Activated CD8-positive, alpha-beta memory T cell treated with anti-CD3 and anti-CD28 coated beads, Interleukin-2, amount 10 ng/mL, durations not matched to agents 7 days and 5 days (primary cell): ENCODE data around the gene USP27X. TPM values are rescaled to one million over a fixed set of nuclear protein-coding genes. Genes with fewer than 3 reads are reported as not detected.

Experiments used
- ATAC-seq: fragments of 150-1000 bp; cut with Tn5 transposase; one replicate; pipeline ENCODE4 v1.10.0; 2021; ENCODE audit warnings: moderate library complexity
- CTCF ChIA-PET: fragments of 350-600 bp; sonication (Branson Sonifier 250); formaldehyde crosslinking; loops from one replicate; lab custom pipeline; 2021; ENCODE audit warnings: antibody characterized with exemption; lab: Charles Lee
- DNase-seq: peaks from one replicate; pipeline ENCODE4 v3.0.0-alpha.2; 2020
- H3K27ac Mint-ChIP-seq: one replicate; pipeline ENCODE4 v1.8.0; 2021; ENCODE audit warnings: mild to moderate bottlenecking, mixed read lengths
- H3K27me3 Mint-ChIP-seq: one replicate; pipeline ENCODE4 v1.8.0; 2021; ENCODE audit warnings: mixed read lengths
- H3K36me3 Mint-ChIP-seq: one replicate; pipeline ENCODE4 v1.8.0; 2021; ENCODE audit warnings: mild to moderate bottlenecking, mixed read lengths
- H3K4me1 Mint-ChIP-seq: one replicate; pipeline ENCODE4 v1.8.0; 2021; ENCODE audit warnings: mixed read lengths
- H3K4me3 Mint-ChIP-seq: one replicate; pipeline ENCODE4 v1.8.0; 2021; ENCODE audit warnings: mild to moderate bottlenecking, moderate library complexity, mixed read lengths
- H3K9me3 Mint-ChIP-seq: one replicate; pipeline ENCODE4 v1.8.0; 2022; ENCODE audit warnings: low read depth, mixed read lengths
- total RNA-seq, 2 experiments: library from RNA; stranded (reverse); gene quantifications; one replicate each; pipeline ENCODE4 v1.2.3, GENCODE V29; 2021

USP27X gene
- total RNA-seq, 2 experiments from 2014 or later = 1.0 to 1.7 TPM

DNA sequence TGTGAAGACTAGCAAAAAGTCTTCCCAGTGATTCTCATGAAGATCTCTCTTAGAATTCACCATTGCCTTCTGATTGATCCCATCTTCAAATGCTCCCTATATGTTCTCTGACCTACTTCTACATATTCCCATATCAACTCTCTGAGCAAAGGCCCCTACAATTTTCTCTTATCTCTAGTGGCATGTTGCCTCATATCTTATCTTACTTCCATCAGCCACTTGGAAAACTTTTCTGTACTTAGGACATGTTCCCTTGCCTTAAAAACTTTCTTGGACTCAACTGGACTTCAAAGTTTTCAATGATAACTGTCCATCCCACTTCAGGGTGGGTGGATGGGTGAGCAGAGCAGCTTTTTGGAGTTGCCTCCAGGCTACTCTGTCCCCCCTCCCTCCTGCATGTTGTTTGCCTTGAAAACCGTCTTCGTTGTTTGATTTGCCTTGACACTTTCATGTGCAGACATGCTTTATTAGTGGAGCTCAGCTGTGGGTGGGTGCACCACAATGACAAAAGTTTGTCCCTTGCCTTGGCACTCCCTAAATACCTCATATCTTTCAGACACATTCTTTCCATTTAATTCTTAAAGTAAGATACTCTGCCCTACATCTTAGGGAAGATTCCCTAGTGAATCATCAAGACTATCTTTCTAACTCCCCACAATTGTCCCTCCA, 18.3 kb upstream of the USP27X start:
- peaks cover 5% of the 10 kb centered on the region for H3K27me3 Mint-ChIP-seq
- no peak overlapping the region for H3K27ac Mint-ChIP-seq
- no peaks in the 10 kb centered on the region for H3K9me3 Mint-ChIP-seq
- no peaks in the 10 kb centered on the region for H3K4me1 Mint-ChIP-seq
- DNase-seq (no peak), ATAC-seq (no peak)
- H3K4me3 Mint-ChIP-seq = no peak overlapping the region
- CTCF ChIA-PET = no interaction called here
- H3K36me3 Mint-ChIP-seq = no peaks in the 10 kb centered on the region

DNA sequence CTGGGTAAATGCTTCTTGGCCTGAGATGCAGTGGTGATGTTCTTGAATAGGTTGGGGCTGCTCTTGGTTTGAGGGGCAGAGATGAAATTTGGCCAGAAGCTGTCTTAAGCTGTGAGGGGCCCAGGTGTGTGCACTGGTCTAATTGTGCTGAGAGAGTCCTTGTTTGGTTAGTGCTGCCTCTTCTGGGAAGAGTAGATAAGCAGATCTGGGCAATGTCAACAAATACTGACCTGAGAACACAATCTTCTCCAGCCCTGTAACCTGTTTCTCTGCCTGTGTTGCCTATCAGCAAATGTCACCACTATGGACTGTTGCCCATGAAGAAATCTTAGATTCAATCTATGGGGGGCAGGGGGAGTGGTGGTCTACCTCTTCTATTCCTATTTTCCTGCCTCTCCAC, 17.2 kb upstream of the USP27X start:
- Mint-ChIP-seq H3K27ac (no peak overlapping the region), H3K9me3 (no peaks in the 10 kb centered on the region), H3K4me1 (no peaks in the 10 kb centered on the region), H3K4me3 (no peak overlapping the region), H3K27me3 (peaks cover 2% of the 10 kb centered on the region), H3K36me3 (no peaks in the 10 kb centered on the region)
- no peak for ATAC-seq
- DNase-seq = no peak
- CTCF ChIA-PET = no interaction called here

DNA sequence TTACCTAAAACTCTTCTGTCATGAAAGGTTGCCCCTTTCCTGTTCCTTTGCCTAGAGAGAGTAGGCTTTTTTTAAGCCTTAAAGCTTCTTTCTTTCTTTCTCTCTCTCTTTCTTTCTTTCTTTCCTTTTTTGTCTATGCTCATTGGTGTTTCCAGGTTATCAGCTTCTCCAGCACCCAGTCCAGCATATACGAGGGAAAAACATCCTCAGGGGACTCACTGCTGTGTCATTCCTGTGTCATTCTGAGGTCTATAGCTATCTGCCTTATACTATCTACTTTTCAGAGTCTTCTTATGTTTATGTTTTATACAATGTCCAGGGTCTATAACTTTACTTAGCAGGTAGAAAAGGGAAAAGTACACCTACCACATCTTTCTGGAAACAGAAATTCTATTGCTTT, 10.5 kb upstream of the USP27X start:
- Mint-ChIP-seq H3K27ac (no peak overlapping the region), H3K9me3 (no peaks in the 10 kb centered on the region), H3K27me3 (peaks cover 10% of the 10 kb centered on the region), H3K4me3 (no peak overlapping the region), H3K36me3 (no peaks in the 10 kb centered on the region), H3K4me1 (no peaks in the 10 kb centered on the region)
- ATAC-seq (no peak), DNase-seq (no peak)
- CTCF ChIA-PET = interaction anchor here (1.5 kb wide), 1 partner anchor 39 kb away, joined by 3 read pairs; no protein-coding TSS in a partner anchor

DNA sequence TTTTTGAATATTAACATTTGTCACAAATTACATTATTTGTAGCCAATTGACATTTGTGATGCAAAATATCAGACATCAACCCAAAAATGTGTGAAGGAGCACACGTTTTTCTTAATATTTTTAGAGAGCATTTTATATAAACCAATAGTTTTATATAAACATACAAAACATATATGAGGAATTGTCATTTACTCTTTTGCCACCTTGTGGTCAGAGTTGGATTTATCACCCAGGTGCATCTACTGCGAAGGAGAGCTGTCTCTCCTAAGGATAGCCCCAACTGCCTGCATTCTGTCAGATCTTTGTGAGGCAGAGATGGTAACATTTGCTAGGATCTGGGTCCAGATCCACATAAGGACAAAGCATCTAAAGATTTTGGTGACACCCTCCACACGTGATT, 2.5 kb upstream of the USP27X start:
- Mint-ChIP-seq H3K27ac (no peak overlapping the region), H3K4me1 (peaks cover 17% of the 10 kb centered on the region), H3K4me3 (no peak overlapping the region), H3K36me3 (no peaks in the 10 kb centered on the region), H3K27me3 (no peaks in the 10 kb centered on the region), H3K9me3 (no peaks in the 10 kb centered on the region)
- ATAC-seq (no peak), DNase-seq (no peak)
- CTCF ChIA-PET = interaction anchor here (1.4 kb wide), 1 partner anchor 39 kb away, joined by 4 read pairs; no protein-coding TSS in a partner anchor

DNA sequence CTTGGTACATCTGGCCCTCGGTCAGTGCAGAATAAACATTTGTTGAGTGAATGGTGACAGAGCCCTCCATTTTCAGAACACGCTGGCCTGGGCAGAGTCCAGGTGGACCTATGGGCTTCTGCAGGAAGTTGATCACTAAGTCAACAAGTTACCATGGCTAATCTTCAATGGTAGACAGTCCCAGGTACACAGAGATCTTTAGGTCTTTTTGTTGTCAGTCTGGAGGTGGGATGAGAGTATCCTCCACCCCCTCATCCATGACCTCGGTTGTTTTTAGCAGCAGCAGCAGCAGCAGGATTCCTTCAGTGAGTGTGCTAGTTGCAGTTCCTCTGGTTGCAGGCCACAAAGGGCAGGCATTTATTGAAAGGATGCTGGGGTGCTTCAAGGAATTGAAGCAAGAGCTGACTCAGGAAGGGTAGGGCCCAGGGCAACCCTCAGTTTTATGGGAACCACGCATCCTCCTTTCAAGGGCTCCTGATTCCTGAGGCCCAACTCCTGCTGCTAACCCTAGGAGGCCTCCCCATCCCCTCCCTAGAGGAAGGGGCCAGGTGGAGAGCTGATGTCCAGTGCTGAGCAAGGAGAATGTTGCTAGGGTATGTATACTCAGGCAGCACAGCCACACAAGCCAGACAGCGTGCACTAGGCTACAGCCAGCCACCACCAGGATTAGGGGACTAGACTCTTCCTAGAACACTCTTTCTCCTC, 1.7 kb upstream of the USP27X start:
- Mint-ChIP-seq H3K4me1 (peaks cover 17% of the 10 kb centered on the region), H3K4me3 (no peak overlapping the region), H3K27me3 (no peaks in the 10 kb centered on the region), H3K27ac (no peak overlapping the region), H3K36me3 (no peaks in the 10 kb centered on the region), H3K9me3 (no peaks in the 10 kb centered on the region)
- CTCF ChIA-PET = interaction anchor here (1.4 to 3.1 kb wide), 2 partner anchors 38 to 43 kb away, joined by 4 to 22 read pairs; partner anchors contain the start of gene CLCN5
- DNase-seq = no peak
- ATAC-seq = no peak

DNA sequence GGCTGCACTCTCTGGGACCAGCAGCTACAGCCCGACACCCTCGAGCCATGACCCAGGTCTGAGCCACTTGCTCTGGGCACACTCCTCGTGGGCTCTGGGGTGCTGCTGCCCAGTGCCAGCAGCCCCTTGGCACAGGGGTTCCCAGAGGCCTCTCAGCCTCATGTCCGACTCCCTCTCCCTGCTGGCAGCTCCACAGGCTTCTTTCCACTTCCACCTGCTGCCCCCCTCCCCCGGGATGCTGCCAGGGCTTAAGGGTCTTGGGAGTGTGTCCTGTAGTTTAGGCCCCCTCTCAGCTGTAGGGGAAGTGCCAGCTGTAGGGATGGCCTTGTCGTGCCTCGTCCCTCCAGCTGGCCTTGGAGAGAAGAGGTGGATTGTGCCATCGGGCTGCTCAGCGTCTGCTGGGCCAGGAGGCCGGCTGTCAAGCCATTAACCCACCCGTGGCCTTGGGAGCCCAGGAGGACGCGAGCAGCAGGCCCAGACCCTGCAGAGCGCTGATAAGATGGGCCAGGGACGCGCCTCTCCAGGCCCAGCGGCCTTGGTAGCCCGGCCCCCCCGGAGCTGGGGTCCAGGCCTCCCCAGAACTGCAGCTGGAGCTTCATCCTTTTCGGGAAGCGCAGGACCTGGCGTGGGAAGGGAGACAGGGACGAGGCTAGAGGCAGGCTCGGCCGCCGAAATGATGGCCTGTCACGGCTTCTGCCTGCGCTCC, 1.0 kb upstream of the USP27X start:
- Mint-ChIP-seq H3K27ac (no peak overlapping the region), H3K9me3 (no peaks in the 10 kb centered on the region), H3K36me3 (no peaks in the 10 kb centered on the region), H3K4me3 (peak overlapping the region; percentile 72), H3K4me1 (peaks cover 17% of the 10 kb centered on the region), H3K27me3 (no peaks in the 10 kb centered on the region)
- CTCF ChIA-PET = interaction anchor here (1.2 to 3.1 kb wide), 3 partner anchors 39 to 42 kb away, joined by 4 to 22 read pairs (median 4); partner anchors contain the start of gene CLCN5
- no peak for DNase-seq
- ATAC-seq = no peak

DNA sequence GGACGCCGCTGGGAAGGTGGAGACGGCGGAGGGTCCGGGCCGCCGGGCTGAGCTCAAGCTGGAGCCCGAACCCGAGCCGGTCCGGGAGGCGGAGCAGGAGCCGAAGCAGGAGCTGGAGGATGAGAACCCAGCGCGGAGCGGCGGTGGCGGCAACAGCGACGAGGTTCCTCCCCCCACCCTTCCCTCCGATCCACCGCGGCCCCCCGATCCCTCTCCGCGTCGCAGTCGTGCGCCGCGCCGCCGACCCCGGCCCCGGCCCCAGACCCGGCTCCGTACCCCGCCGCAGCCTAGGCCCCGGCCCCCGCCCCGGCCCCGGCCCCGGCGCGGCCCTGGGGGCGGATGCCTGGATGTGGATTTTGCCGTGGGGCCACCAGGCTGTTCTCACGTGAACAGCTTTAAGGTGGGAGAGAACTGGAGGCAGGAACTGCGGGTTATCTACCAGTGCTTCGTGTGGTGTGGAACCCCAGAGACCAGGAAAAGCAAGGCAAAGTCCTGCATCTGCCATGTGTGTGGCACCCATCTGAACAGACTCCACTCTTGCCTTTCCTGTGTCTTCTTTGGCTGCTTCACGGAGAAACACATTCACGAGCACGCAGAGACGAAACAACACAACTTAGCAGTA, 483 bp downstream of the USP27X start:
- DNase-seq = no peak
- no peaks in the 10 kb centered on the region for H3K27me3 Mint-ChIP-seq
- peak overlapping the region; percentile 52 for H3K27ac Mint-ChIP-seq
- H3K4me1 Mint-ChIP-seq = peaks cover 17% of the 10 kb centered on the region
- CTCF ChIA-PET = interaction anchor here (0.6 to 3.1 kb wide), 3 partner anchors 23 to 41 kb away, joined by 3 to 22 read pairs (median 4); partner anchors contain the start of gene CLCN5
- no peaks in the 10 kb centered on the region for H3K36me3 Mint-ChIP-seq
- H3K9me3 Mint-ChIP-seq = no peaks in the 10 kb centered on the region
- peak; percentile 10 for ATAC-seq
- H3K4me3 Mint-ChIP-seq = peak overlapping the region; percentile 72

DNA sequence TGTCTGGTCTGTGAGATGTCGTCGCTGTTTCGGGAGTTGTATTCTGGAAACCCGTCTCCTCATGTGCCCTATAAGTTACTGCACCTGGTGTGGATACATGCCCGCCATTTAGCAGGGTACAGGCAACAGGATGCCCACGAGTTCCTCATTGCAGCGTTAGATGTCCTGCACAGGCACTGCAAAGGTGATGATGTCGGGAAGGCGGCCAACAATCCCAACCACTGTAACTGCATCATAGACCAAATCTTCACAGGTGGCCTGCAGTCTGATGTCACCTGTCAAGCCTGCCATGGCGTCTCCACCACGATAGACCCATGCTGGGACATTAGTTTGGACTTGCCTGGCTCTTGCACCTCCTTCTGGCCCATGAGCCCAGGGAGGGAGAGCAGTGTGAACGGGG, 1.4 kb downstream of the USP27X start:
- H3K27ac Mint-ChIP-seq = no peak overlapping the region
- H3K9me3 Mint-ChIP-seq = no peaks in the 10 kb centered on the region
- CTCF ChIA-PET = interaction anchor here (3.1 kb wide), 1 partner anchor 40 kb away, joined by 22 read pairs; the partner anchor contains the start of gene CLCN5
- no peak for DNase-seq
- no peaks in the 10 kb centered on the region for H3K36me3 Mint-ChIP-seq
- no peaks in the 10 kb centered on the region for H3K27me3 Mint-ChIP-seq
- no peak overlapping the region for H3K4me3 Mint-ChIP-seq
- peaks cover 16% of the 10 kb centered on the region for H3K4me1 Mint-ChIP-seq
- ATAC-seq = no peak

DNA sequence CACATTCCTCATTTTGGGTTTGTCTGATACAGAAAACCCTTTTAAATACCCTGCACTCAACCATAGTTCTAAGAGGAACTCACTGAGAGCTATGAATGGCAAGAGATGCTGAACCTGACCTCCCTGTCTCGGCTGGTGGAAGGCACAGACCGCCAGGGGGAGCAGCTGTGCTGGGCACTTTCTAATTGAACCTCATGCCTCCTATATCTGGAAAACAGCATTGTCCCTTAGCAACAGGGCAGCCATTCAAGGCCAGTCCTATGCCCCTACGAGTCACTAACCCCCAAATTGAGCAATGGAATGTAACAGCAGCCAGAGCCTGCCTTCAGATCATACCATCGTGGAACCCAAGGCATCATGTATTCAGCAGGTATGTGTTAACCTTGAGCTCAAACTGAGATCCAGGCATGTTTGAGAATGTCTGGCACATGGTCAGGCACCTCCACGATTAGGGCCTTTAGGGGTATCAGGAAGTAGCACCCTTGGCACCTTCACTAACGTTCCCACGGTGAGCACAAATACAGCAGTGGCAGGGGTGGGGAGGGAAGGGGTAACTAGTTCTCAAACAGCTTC, 5.1 kb downstream of the USP27X start:
- peaks cover 6% of the 10 kb centered on the region for H3K4me1 Mint-ChIP-seq
- peaks cover 5% of the 10 kb centered on the region for H3K27me3 Mint-ChIP-seq
- no peak overlapping the region for H3K4me3 Mint-ChIP-seq
- peak; percentile 68 for DNase-seq
- CTCF ChIA-PET = interaction anchor here (0.7 to 3.1 kb wide), 12 partner anchors 10 to 694 kb away, joined by 3 to 29 read pairs (median 3); partner anchors contain the start of gene CCNB3
- no peak overlapping the region for H3K27ac Mint-ChIP-seq
- no peaks in the 10 kb centered on the region for H3K9me3 Mint-ChIP-seq
- no peaks in the 10 kb centered on the region for H3K36me3 Mint-ChIP-seq
- peak; percentile 20 for ATAC-seq

DNA sequence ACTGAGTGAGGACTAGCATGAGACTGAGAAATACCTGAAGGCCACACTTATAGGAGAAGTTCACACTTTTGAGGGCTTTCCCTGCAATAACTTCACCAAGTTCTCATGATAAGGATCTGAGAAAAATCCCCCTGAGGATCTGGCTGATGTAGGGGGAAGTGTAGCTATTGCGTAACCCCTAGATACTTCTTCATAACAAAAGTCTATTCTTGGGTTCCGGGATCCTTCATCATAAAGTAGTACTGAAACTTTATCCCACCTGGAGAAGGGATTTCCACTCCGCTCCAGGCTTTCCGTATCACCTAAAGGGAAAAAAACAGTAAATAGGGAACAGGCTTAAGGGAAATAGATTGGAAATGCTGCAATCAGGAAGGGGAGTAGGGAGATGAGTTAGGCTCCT, 13.3 kb downstream of the USP27X start:
- Mint-ChIP-seq H3K36me3 (peaks cover 4% of the 10 kb centered on the region), H3K4me1 (no peaks in the 10 kb centered on the region), H3K9me3 (peaks cover 7% of the 10 kb centered on the region), H3K27me3 (peaks cover 14% of the 10 kb centered on the region), H3K4me3 (no peak overlapping the region), H3K27ac (no peak overlapping the region)
- DNase-seq = no peak
- no peak for ATAC-seq
- CTCF ChIA-PET = no interaction called here

DNA sequence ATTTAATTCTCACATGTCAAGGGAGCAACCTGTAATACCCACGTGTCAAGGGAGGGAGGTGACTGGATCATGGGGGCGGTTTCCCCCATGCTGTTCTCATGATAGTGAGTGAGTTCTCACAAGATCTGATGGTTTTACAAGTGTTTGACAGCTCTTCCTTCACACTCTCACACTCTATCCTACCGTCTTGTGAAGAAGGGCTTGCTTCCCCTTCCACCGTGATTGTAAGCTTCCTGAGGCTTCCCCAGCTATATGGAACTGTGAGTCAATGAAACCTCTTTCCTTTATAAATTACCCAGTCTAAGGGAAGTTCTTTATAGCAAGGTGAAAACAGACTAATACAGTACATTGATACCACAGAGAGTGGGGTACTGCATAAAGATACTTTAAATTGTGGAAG, 17.7 kb downstream of the USP27X start:
- no peaks in the 10 kb centered on the region for H3K4me1 Mint-ChIP-seq
- DNase-seq (no peak), ATAC-seq (no peak)
- H3K36me3 Mint-ChIP-seq = peaks cover 4% of the 10 kb centered on the region
- H3K27me3 Mint-ChIP-seq = peaks cover 11% of the 10 kb centered on the region
- no peak overlapping the region for H3K4me3 Mint-ChIP-seq
- H3K27ac Mint-ChIP-seq = no peak overlapping the region
- peaks cover 7% of the 10 kb centered on the region for H3K9me3 Mint-ChIP-seq
- CTCF ChIA-PET = interaction anchor here (1.5 kb wide), 1 partner anchor 13 kb away, joined by 3 read pairs; no protein-coding TSS in a partner anchor

DNA sequence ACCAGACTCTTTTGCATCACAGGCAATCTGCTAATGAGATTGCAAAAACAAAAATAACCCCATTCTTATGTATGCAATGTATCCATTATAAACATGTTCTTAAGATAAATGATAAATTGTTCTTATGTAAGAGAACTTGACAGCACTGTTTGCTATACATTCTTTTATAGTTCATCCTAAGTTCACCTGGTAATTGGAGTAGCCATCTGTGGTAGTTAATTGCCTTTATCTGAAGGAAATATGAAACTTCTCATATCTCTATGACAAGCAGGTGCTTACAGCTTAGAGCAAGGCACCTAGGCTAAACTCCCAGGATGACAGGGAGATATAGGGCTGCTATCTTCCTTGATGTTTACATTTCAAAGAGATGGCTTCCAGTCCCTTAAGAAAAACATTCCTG, 21.8 kb downstream of the USP27X start:
- Mint-ChIP-seq H3K27me3 (peaks cover 4% of the 10 kb centered on the region), H3K4me1 (no peaks in the 10 kb centered on the region), H3K9me3 (peaks cover 7% of the 10 kb centered on the region), H3K27ac (no peak overlapping the region), H3K36me3 (peaks cover 4% of the 10 kb centered on the region), H3K4me3 (no peak overlapping the region)
- ATAC-seq (no peak), DNase-seq (no peak)
- CTCF ChIA-PET = no interaction called here
